HCEC 1CT (cell line): ENCODE measurements around the gene ACSM4.
A peak's percentile ranks its signal among the peaks of the same experiment; 100 is the strongest.
"Not testable (repeated sequence)": the region's sequence is repeated elsewhere in the genome, so short reads cannot be mapped to it uniquely, and the experiment has no call there.

ENCODE experiments used
- DNase-seq: peaks from one replicate; pipeline ENCODE4 v3.0.0-alpha.2; 2017

The ACSM4 gene, protein sequence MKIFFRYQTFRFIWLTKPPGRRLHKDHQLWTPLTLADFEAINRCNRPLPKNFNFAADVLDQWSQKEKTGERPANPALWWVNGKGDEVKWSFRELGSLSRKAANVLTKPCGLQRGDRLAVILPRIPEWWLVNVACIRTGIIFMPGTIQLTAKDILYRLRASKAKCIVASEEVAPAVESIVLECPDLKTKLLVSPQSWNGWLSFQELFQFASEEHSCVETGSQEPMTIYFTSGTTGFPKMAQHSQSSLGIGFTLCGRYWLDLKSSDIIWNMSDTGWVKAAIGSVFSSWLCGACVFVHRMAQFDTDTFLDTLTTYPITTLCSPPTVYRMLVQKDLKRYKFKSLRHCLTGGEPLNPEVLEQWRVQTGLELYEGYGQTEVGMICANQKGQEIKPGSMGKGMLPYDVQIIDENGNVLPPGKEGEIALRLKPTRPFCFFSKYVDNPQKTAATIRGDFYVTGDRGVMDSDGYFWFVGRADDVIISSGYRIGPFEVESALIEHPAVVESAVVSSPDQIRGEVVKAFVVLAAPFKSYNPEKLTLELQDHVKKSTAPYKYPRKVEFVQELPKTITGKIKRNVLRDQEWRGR

DNA sequence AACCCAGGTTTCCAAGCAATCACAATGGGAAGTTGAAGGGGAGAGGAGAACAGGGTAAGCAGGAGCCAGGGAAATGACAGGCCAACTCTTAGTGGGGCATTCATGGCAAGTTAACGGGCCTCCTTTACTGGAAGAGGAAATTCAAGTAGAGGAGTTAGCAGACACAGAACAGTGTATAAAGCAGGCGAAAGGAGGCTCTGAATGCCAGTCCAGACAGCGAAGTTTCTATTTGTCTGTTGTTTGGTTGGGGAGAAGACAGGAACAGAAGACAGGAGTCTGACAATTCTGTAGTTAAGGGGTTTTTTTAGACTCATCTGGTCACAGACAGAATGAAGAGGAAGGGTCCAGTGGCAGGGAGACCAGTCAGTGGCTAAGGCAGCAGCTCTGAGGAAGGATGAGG, at the start of gene ACSM4:
Gene ACSM4 (plus strand): TSS at position 301 of the 400 bp plus-strand sequence. CDS start 260 bp downstream, outside the sequence.
- DNase-seq, result no peak

DNA sequence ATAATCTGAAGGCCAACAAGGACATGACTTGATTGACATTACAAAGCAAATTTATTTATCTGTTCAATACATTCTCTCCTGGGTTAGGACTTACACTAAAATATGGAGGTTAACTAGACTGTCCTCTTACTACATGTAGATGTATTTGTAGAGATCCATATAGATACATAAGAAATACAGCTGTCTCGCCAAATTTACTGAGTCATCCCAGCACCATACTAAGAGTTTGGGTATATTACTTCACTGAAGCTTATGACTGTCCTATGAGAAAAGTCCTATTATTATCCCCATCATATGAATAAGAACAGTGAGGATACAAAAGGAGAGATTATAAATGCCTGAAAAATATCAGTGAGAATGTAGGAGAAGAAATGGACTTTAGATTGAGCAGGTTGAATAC, 44.8 kb upstream of the ACSM4 start:
- DNase-seq, result peak; percentile 3

DNA sequence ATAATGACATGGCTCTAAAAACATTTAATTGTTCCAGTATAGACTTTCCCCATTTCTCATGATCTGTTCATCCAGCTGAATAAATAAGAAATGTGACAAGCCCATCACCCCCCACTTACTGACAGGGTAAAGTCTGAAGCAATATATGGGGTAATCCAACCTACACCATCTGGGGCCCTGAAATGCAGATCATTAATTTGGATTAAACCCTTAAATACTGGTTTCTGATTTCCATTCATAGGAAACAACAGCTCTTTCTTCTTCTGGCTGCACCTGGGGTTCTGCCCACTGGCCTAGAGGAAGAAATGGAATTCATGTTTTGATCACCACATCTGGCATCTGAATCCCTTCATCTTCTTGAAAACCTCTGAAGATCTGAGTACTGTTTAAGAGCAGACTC, 39.3 kb upstream of the ACSM4 start:
- DNase-seq, result no peak

DNA sequence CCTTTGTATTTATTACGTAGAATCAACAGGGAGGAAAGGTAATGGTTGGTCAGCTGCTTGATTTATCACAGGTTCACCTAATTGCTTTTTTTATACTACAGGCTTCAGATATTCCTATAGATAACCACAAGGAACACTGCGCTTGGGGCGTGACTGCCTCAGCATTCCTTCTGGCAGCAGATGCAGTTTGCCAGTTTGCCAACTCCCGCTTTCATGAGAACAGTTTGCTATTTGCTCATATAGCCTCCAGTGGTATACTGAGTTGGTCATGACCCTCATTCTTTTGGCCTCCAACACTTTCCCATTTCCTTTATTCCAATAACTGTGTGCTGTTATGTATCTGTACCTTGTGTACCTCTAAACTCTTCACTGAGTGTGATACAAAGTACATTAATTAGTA, 38.6 kb upstream of the ACSM4 start:
- no peak for DNase-seq

DNA sequence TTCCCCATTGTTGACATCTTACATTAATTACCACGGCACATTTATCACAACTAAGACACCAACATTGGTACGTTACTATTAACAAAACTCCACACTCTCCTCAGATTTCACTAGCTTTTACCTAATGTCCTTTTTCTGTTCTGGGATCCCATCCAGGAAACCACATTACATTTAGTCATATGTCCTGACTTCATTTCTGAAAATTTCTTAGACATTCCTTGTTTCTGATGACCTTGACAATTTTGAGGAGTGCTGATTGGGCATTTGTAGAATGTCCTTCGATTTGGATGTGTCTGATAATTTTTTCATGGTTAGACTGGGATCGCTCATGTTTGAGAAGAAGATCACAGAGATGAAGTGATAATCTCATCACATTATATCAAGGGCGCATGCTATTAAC, 34.6 kb upstream of the ACSM4 start:
- DNase-seq, result peak; percentile 62

DNA sequence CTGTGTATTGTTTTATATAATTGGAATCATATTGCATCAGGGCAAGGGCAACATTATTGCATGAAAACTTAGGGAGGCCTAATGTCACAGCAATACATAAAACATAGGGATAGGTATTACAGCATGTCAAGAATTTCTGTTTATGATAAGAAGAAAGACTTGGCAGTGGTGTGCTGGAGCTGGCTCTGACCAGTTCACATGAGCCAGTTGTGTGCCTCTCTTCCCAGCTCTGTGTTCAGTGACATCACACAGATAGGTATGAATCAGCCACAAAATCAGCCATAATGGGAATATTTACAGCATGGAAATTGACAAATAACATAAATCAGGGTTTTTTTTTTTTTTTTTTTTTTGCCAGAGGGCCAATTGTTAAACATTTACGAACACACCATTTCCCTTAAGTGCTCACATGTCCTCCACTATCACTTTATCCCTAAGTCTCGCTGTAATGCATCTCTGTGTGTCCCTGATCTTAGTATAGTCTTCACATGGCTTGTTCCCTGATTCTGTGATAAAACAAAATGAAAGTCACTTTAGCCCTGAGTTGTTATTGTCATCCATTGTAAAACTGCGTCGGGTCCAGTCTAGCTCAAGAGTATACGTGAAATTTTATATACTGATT, 31.9 kb upstream of the ACSM4 start:
- DNase-seq, result peak; percentile 54

DNA sequence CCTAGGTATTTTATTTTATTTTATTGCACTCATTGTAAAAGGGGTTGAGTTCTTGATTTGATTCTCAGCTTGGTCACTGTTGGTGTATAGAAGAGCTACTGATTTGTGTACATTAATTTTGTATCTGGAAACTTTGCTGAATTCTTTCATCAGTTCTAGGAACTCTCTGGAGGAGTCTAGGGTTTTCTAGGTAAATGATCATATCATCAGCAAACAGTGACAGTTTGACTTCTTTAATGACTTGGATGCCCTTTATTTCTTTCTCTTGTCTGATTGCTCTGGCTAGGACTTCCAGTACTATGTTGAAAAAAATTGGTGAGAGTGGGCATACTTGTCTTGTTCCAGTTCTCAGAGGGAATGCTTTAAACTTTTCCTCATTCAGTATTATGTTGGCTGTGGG, 28.4 kb upstream of the ACSM4 start:
- not testable (repeated sequence) for DNase-seq

DNA sequence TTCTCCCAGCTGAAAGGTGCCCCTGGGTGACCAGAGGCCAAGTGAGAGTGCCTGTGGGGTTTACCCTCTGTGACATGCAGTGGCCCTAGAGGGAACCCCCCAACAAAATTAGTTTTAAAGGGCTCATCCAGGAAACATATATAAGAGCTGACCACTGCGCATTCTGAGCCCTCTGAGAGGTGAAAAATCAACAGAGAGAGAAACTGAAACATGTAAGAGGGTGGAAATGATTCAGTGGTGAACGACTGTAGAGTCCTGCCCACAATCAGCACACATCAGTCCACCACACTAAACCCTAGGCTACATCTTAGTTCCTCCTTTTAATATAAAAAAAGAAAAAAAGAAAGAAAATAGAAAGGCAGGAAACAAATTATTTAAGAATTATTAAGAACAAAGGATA, 21.0 kb upstream of the ACSM4 start:
- no peak for DNase-seq

DNA sequence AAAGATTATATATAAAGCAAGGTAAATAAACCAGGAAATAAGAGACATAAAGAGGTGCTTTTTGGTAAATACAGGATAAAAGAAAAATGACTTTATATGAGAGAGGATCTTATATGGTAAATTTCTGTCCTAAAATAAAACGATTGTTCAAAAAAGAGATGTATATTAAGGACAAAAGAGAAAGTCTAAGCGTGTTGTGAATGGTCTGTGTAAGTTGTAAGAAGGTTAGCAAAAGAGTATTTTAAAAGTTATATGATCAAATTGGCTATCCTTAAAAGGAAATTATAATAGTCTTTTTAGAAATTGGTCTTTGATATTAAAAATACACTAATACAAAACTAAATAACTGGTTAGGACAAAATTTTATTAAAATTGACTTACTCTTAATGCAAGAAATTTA, 14.1 kb upstream of the ACSM4 start:
- DNase-seq, result no peak

DNA sequence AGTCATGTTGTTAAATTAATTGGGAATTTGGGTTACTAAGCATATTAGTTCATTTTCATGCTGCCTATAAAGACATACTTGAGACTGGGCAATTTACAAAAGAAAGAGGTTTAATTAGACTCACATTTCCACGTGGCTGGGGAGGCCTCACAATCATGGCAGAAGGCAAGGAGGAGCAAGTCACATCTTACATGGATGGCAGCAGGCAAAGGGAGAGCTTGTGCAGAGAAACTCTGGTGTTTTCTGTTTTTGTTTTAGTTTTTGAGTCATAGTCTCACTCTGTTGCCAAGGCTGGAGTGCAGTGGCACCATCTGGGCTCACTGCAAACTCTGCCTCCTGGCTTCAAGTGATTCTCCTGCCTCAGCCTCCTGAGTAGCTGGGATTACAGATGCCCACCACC, 13.3 kb upstream of the ACSM4 start:
- DNase-seq, result not testable (repeated sequence)

DNA sequence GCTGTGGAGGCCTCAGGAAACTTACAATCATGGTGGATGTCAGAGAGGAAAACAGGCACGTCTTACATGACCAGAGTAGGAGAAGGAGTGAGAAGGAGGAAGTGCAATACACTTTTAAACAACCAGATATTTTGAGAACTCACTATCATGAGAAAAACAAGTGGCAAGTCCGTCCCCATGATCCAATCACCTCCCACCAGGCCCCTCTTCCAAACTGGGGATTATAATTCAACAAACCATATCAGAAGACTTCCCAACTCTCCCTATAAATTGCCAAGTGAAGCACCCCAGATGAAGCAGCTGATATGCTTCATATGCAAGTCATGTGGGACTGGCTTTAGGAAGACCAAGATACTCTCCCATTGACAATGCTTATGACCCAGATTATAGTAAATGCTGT, 11.6 kb upstream of the ACSM4 start:
- no peak for DNase-seq

DNA sequence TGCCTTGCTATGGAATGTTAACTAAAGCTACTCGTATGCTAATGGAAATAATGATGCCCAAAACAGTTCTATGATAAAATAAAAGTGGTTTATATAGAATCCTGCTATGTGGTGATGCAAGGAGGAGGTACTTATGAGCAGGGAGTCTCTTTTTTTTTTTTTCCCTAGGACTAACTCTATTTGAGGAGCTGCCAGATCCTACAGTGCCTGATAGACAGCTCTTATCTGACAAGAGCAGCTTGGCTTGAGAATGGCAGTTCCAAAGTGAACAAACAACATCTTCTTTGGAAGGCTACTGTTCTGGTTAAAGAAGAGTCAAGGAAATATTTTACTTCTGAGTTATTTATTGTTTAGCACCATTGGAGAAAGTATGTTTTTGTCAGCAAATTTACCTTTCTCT, 10.2 kb upstream of the ACSM4 start:
- DNase-seq, result no peak

DNA sequence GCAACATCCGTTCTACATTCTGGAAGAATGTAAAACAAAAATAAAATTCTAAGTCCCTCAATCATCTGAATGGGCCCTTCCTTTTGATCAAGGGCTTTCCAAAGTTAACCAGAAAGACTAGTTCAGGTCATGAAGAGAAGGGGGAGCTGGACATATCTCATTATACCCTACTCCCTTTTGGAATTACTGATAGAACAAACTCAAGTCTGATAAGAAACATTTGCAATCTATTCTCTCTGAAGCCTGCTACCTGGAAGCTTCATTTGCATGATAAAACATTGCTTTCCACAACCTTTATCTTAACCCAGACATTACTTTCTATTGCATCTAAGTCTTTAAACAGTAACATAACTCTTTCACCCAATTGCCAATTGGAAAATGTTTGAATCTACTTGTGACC, 8.3 kb upstream of the ACSM4 start:
- no peak for DNase-seq

DNA sequence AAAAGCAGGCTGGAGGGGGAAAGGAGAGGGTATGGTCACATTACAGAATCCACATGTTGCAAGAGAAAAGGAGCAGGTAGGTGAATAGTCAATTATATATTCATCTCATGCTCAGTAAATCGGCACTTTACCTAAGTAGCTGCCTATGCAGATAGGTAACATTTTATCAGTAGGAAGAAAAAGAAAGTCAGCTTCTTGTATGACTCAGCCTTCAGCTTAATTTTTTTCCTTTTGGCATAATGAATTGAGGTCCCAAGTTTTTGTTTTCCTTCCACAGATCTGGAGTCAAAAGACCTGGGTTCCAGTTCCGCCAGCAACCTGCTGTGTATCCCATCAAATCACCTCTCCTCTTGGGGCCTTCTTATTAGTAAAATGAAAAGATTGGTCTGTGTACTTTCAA, 6.0 kb upstream of the ACSM4 start:
- no peak for DNase-seq

DNA sequence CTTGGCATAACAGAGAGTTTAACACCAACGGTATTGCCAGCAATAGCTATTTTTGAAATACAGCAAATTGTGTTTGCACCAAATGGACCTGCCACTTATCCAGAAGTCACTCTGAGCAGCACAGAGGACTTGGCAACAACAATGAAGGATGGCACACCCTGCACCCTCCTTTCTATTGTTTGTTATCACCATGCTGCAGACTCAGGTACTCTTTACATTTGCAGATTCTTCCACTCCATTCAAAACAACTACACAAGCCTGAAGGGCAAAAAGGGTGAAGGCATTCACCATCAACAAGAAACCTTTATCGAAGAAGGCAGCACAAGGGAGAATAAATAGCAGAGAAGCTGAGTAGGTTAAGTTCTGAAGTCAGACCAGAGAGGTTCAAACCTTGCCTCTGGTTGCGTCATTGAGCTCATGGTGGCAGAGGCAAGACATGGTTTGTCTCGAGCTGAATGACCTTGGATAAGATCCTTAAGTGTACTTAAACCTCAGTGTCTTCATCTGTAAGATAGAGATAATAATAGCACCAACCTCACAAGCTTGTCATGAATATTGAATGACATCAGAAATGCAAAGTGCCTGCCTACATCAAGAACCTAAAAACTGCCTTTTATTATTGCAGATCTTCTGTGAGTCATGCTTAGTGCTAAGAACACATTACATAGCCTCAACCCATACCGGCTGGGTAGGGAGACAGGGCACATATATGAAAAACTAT, 1.4 kb upstream of the ACSM4 start:
- DNase-seq, result peak; percentile 31

DNA sequence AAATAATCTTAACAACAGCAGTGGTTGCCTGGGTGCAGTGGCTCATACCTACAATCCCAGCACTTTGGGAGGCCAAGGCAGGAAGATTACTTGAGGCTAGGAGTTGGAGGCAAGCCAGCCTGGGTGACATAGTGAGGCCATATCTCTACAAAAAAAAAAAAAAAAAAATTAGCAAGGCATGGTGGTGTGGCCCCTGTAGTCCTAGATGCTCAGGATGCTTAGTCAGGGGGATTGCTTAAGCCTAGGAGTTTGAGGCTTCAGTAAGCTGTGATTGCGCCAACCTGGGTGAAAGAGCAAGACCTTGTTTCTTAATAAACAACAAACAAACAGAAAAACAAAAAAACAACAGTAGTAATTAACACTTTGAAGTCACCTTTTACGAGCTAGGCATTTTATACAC, 642 bp upstream of the ACSM4 start:
- peak; percentile 60 for DNase-seq

DNA sequence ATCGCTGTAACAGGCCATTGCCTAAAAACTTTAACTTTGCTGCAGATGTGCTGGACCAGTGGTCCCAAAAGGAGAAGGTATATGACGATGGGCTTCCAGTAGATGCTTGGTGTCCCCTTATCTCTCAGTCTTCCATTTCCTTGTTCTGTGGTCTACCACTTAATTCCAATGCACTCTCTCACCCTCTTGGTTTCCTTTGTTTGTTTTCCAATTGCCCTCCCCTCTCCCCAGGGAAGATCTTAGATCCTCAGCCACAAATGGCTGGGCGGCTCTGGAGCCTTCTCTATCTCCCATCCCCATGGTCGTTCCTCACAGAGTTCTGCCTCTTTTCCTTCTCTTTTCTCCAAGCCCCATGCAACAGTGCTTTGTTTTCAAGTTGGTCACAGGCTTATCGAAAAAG, 584 bp downstream of the ACSM4 start:
- no peak for DNase-seq

DNA sequence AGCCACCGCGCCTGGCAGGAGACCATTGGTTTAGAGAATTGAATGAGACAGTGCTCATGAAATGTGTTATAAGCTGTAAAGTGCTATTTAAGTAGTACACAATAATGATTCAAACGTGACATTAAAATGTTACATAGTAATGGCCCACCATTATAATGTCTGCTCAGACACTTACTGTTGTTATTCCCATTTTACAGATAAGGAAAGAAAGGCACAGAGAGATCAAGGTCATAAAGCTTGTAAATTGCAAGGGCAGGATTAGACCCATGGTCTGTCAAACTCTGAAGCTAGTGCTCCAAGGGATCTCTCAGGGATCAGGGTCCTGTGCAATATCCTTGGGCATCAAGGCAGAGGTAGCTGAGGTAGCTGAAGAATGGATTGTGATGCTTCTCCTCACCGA, 6.2 kb downstream of the ACSM4 start:
- DNase-seq, result no peak

DNA sequence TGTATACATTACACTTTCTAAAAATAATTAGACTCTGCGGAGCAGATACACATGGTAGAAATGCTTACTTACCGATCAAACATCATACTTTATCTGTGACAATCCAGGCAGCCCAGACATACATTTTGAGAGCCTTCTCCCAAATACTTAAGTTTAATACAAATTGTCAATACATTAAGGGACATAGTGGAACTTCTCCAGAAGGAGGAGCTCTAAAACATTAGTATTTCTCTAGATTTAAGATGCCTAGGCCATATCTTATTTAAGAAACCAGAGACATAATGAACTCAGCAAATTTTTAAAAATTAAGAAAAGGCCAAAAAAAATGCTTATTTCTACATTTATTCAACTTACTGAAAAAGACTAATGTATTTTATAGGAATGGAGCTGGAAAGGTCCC, 16.1 kb downstream of the ACSM4 start:
- no peak for DNase-seq

DNA sequence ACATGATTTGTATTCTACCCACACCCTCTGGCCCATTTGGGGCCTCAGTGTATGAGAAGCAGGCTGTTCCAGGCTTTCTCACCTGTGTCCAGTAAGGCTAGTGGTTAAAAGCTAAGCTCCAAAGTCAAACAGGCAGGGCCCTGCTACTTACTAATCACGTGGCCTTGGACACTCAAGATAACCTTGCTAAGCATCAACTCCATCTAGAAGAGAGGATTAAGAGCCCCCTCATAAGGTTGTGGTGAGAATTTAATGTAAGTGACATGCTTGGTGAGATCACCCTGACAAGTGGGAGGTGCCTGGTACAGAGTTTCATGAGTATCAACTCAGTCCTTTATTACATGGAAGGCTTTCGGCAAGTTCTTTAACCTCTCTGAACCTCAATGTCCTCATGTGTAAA, 17.8 kb downstream of the ACSM4 start:
- no peak for DNase-seq

DNA sequence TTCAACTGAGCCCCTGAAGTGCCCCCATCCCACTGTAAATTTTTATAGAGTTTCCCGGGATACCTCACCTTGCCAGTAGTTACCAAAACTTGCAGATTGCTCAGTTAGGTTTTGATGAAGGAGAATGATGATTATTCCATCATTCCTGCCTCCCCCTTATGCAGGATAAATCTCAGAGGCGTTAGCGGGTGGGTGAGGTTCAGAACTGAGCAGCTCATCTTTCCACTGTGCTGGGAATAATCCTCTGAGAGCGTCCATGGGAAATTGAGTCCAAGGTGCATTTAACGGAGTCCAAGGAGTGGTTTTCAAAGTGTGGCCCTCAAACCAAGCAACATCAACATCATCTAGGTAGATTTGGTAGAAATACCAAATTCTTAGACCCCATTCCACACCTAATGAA, 18.7 kb downstream of the ACSM4 start:
- no peak for DNase-seq

DNA sequence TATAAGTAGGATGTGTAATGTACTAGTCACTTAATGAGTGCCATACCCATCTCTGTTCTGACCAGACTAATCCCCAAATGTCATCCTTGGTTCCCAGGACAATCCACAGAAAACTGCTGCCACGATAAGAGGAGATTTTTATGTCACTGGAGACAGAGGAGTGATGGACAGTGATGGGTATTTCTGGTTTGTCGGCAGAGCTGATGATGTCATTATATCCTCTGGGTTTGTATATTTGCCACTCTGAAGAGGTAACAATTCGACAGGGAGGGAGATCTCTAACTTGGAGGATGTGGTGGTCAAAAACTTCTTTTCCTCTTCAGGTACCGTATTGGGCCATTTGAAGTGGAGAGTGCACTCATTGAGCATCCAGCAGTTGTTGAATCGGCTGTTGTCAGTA, 20.3 kb downstream of the ACSM4 start:
- DNase-seq, result no peak

DNA sequence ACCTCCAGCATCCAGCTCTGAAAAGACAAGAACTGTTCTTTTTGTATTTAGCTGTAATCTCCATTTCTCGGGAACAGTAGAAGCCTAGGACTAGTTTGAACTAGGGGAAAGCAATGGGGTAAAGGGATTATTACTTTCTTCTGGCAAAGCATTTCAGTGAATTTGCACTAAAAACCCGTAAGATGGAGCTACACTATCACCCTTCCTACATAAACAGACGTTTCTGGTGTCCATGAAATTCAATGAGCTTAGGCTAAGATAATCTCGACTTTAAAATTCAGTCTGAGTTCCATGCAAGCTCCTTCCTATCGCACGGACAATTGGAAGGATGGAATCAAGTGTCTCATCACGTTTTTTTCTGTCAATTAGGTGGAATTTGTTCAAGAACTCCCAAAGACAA, 24.0 kb downstream of the ACSM4 start:
- DNase-seq, result no peak

DNA sequence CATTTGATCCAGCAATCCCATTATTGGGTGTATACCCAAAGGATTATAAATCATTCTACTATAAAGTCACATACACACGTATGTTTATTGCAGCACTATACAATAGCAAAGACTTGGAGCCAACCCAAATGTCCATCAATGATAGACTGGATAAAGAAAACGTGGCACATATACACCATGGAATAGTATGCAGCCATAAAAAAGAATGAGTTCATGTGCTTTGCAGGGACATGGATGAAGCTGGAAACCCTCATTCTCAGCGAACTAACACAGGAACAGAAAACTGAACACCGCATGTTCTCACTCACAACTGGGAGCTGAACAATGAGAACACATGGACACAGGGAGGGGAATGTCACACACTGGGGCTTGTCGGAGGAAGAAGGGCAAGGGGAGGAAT, 33.9 kb downstream of the ACSM4 start:
- not testable (repeated sequence) for DNase-seq
